ENCODE data around the gene PTPRU. TPM values are rescaled to one million over a fixed set of nuclear protein-coding genes. Genes with fewer than 3 reads are reported as not detected.

Gene PTPRU
- total RNA-seq, 1 experiment from 2014 or later: 40.7 TPM

GRCh38 chr1:29331729-29332128, 95.4 kb downstream of the PTPRU start:
- Histone ChIP-seq H3K9me2 (ENCODE audit: insufficient read depth) (no peaks in the 10 kb centered on the region), H3K9me3 (ENCODE audit: control insufficient read depth in 1 of 2, insufficient read depth in 1 of 2, low read depth in 1 of 2, low read length in 2 of 2) (no peaks in the 10 kb centered on the region), H3K27me3 (ENCODE audit: insufficient read depth, low read length) (peaks cover 28% of the 10 kb centered on the region), H3K4me2 (ENCODE audit: low read length) (no peak overlapping the region), H3K4me3 (replicated peaks in 1 of 2; ENCODE audit: low read depth in 1 of 2, low read length in 2 of 2) (no peak overlapping the region), H3K9ac (ENCODE audit: low read length) (no peak overlapping the region), H3K36me3 (ENCODE audit: control insufficient read depth in 1 of 2, insufficient read depth in 2 of 2, low read length in 2 of 2) (no peaks in the 10 kb centered on the region), H4K20me1 (ENCODE audit: insufficient read depth) (no peaks in the 10 kb centered on the region), H2AFZ (ENCODE audit: low read depth, low read length, poor library complexity, severe bottlenecking) (no peak overlapping the region), H3K4me1 (ENCODE audit: control insufficient read depth in 1 of 2, insufficient read depth in 2 of 2, low read length in 2 of 2) (no peaks in the 10 kb centered on the region), H3K27ac (ENCODE audit: low read depth, low read length) (no peak overlapping the region), H3K79me2 (ENCODE audit: insufficient read depth, low read length) (no peaks in the 10 kb centered on the region)
- POLR2A ChIA-PET: no interaction called here
- intact Hi-C loops (cut with micrococcal nuclease): no loop called here
- DNase-seq (ENCODE audit: low read depth, low spot score): no peak
- no TSS peak for BruUV-seq (replicated peaks)
- ATAC-seq: no peak
- RAD21 ChIA-PET (ENCODE audit: low non-redundant PET in 1 of 2, low total read pairs in 2 of 2, uncharacterized antibody in 2 of 2, unreplicated experiment in 2 of 2): interaction anchor here in 1 of 2 experiments (1.0 kb wide), 1 partner anchor 84 kb away, joined by 3 read pairs; no protein-coding TSS in a partner anchor
- CTCF ChIA-PET: interaction anchor here (0.9 to 1.4 kb wide), 4 partner anchors 9 to 1048 kb away, joined by 3 to 4 read pairs (median 3); no protein-coding TSS in a partner anchor
- TF ChIP-seq, protein P1, sequence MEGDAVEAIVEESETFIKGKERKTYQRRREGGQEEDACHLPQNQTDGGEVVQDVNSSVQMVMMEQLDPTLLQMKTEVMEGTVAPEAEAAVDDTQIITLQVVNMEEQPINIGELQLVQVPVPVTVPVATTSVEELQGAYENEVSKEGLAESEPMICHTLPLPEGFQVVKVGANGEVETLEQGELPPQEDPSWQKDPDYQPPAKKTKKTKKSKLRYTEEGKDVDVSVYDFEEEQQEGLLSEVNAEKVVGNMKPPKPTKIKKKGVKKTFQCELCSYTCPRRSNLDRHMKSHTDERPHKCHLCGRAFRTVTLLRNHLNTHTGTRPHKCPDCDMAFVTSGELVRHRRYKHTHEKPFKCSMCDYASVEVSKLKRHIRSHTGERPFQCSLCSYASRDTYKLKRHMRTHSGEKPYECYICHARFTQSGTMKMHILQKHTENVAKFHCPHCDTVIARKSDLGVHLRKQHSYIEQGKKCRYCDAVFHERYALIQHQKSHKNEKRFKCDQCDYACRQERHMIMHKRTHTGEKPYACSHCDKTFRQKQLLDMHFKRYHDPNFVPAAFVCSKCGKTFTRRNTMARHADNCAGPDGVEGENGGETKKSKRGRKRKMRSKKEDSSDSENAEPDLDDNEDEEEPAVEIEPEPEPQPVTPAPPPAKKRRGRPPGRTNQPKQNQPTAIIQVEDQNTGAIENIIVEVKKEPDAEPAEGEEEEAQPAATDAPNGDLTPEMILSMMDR (IDR thresholded peaks at IDR 0.05 in 2 of 3, conservative IDR thresholded peaks at IDR 0.05 in 1 of 3; ENCODE audit: borderline replicate concordance in 1 of 3, insufficient read depth in 1 of 3, low read depth in 2 of 3, low read length in 2 of 3): no peak
- no peak for TF ChIP-seq EZH2phosphoT487 (IDR thresholded peaks at IDR 0.05; ENCODE audit: borderline replicate concordance)
- no peak for TF ChIP-seq CBX3 (IDR thresholded peaks at IDR 0.05; ENCODE audit: low read depth)
- TF ChIP-seq, protein P2, sequence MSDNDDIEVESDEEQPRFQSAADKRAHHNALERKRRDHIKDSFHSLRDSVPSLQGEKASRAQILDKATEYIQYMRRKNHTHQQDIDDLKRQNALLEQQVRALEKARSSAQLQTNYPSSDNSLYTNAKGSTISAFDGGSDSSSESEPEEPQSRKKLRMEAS (IDR thresholded peaks at IDR 0.05): no peak
- TF ChIP-seq EZH2 (IDR thresholded peaks at IDR 0.05): no peak
- TF ChIP-seq ZNF274 (IDR thresholded peaks at IDR 0.05; ENCODE audit: low read depth, low read length): no peak
- no peak for TF ChIP-seq ELF1 (IDR thresholded peaks at IDR 0.05; ENCODE audit: borderline replicate concordance, low read depth)
- TF ChIP-seq SIN3A (IDR thresholded peaks at IDR 0.05; ENCODE audit: low read depth): no peak
- TF ChIP-seq TCF7L2 (IDR thresholded peaks at IDR 0.05; ENCODE audit: borderline replicate concordance, extremely low read depth, insufficient read depth, insufficient read length): no peak
- TF ChIP-seq JUND (IDR thresholded peaks at IDR 0.05): no peak
- no peak for TF ChIP-seq EGR1 (IDR thresholded peaks at IDR 0.05; ENCODE audit: low read depth)
- TF ChIP-seq POLR2A (IDR thresholded peaks at IDR 0.05; ENCODE audit: borderline replicate concordance, extremely low read depth, insufficient read depth, insufficient read length): no peak
- no peak for TF ChIP-seq SP1 (IDR thresholded peaks at IDR 0.05; ENCODE audit: low read depth)
- TF ChIP-seq POLR2AphosphoS5 (IDR thresholded peaks at IDR 0.05; ENCODE audit: low read depth, low read length): no peak
- TF ChIP-seq RAD21 (IDR thresholded peaks at IDR 0.05; ENCODE audit: low read depth): no peak
- no peak for TF ChIP-seq ATF3 (IDR thresholded peaks at IDR 0.05)
- TF ChIP-seq REST (IDR thresholded peaks at IDR 0.05; ENCODE audit: low read depth): no peak
- TF ChIP-seq ZFX (IDR thresholded peaks at IDR 0.05): no peak
- no peak for TF ChIP-seq SRF (IDR thresholded peaks at IDR 0.05; ENCODE audit: low read depth)
